ENCODE results near the gene ANKLE2.

Gene ANKLE2

DNA sequence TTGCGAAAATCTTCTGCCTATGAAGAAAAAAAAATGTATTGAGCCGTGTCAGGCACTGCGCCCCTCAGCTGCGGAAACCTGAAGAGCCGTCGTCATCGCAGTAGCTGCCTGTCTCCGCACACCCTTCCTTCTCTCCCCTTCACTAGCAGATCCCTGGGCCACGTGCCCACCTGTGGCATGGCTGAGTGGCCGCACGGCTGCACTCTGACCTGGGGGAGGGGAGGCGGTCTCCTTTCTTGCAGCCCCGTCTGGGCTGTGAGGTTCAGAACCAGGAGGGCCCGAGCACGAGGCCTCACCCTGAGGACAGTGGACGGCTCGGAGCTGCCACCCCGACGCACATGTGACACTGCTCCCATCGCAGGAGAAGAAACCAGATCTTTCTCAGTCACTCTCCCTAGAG, 26.1 kb downstream of the ANKLE2 start:
- no peak for DNase-seq
- Histone ChIP-seq H4K8ac (ENCODE audit: low read depth, low read length) (no peak overlapping the region), H3K9ac (ENCODE audit: low read length) (no peak overlapping the region), H4K91ac (ENCODE audit: low read depth, low read length) (no peak overlapping the region), H2AK5ac (ENCODE audit: low read length) (no peak overlapping the region), H3K14ac (ENCODE audit: low read length) (no peak overlapping the region), H2AFZ (ENCODE audit: insufficient read depth, low read length, poor library complexity) (no peak overlapping the region), H3K4me3 (ENCODE audit: low read depth, low read length) (no peak overlapping the region), H3K36me3 (ENCODE audit: control insufficient read depth in 1 of 2, insufficient read depth in 2 of 2, low read length in 2 of 2) (peaks cover 80 to 85% of the 10 kb centered on the region in 2 experiments), H3K4ac (ENCODE audit: low read depth, low read length) (no peak overlapping the region), H4K12ac (ENCODE audit: low read depth, low read length) (no peak overlapping the region), H3K4me2 (ENCODE audit: low read length) (no peak overlapping the region), H2BK12ac (ENCODE audit: low read length) (no peak overlapping the region), H3K27ac (ENCODE audit: low read depth, low read length) (no peak overlapping the region), H3K79me1 (ENCODE audit: low read length) (no peaks in the 10 kb centered on the region), H3K18ac (ENCODE audit: low read length) (no peak overlapping the region), H2BK120ac (ENCODE audit: insufficient read depth, low read length, poor library complexity) (no peak overlapping the region), H2BK5ac (ENCODE audit: low read depth, low read length, poor library complexity) (no peak overlapping the region), H3K9me3 (ENCODE audit: insufficient read depth, low read depth, low read length) (no peaks in the 10 kb centered on the region), H3K23ac (ENCODE audit: low read length) (no peak overlapping the region), H3K79me2 (ENCODE audit: control insufficient read depth, insufficient read depth, low read length, poor library complexity) (no peaks in the 10 kb centered on the region), H3K27me3 (ENCODE audit: insufficient read depth, low read length) (no peaks in the 10 kb centered on the region), H3K4me1 (ENCODE audit: control insufficient read depth in 1 of 2, insufficient read depth in 2 of 2, low read length in 2 of 2) (no peaks in the 10 kb centered on the region)
- no CpG with 5 or more reads among the region's 20 CpGs for WGBS (ENCODE audit: extremely low coverage, insufficient coverage, insufficient read length)

DNA sequence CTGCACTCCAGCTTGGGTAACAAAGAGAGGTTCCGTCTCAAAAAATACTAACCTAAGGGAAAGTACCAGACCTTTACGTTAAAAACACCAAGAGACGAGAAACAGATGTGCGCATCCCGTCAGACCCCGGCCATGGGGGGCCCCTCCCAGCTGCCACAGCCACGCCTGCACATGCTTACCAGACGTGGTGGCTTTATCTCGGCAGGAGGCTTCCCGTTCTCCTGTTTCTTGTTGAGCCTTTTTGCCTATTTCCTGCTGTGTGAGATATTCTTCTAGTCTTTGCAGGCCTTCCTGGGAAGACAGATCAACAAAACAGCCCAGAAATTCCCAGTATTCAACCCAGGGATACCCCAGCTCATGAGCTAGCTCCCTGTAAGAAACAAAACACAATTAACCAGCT, 27.4 kb downstream of the ANKLE2 start:
- Histone ChIP-seq H2BK120ac (ENCODE audit: insufficient read depth, low read length, poor library complexity) (no peak overlapping the region), H3K18ac (ENCODE audit: low read length) (no peak overlapping the region), H2AK5ac (ENCODE audit: low read length) (no peak overlapping the region), H3K79me2 (ENCODE audit: control insufficient read depth, insufficient read depth, low read length, poor library complexity) (no peaks in the 10 kb centered on the region), H3K14ac (ENCODE audit: low read length) (no peak overlapping the region), H4K12ac (ENCODE audit: low read depth, low read length) (no peak overlapping the region), H2BK5ac (ENCODE audit: low read depth, low read length, poor library complexity) (no peak overlapping the region), H3K27ac (ENCODE audit: low read depth, low read length) (no peak overlapping the region), H4K91ac (ENCODE audit: low read depth, low read length) (no peak overlapping the region), H3K4me1 (ENCODE audit: control insufficient read depth in 1 of 2, insufficient read depth in 2 of 2, low read length in 2 of 2) (no peaks in the 10 kb centered on the region), H3K4ac (ENCODE audit: low read depth, low read length) (no peak overlapping the region), H2BK12ac (ENCODE audit: low read length) (no peak overlapping the region), H3K79me1 (ENCODE audit: low read length) (no peaks in the 10 kb centered on the region), H3K9me3 (ENCODE audit: insufficient read depth, low read depth, low read length) (no peaks in the 10 kb centered on the region), H4K8ac (ENCODE audit: low read depth, low read length) (no peak overlapping the region), H2AFZ (ENCODE audit: insufficient read depth, low read length, poor library complexity) (no peak overlapping the region), H3K27me3 (ENCODE audit: insufficient read depth, low read length) (no peaks in the 10 kb centered on the region), H3K4me2 (ENCODE audit: low read length) (no peak overlapping the region), H3K23ac (ENCODE audit: low read length) (no peak overlapping the region), H3K36me3 (ENCODE audit: control insufficient read depth in 1 of 2, insufficient read depth in 2 of 2, low read length in 2 of 2) (peaks cover 79 to 85% of the 10 kb centered on the region in 2 experiments), H3K9ac (ENCODE audit: low read length) (no peak overlapping the region), H3K4me3 (ENCODE audit: low read depth, low read length) (no peak overlapping the region)
- DNase-seq = no peak
- WGBS (ENCODE audit: extremely low coverage, insufficient coverage, insufficient read length) = no CpG with 5 or more reads among the region's 10 CpGs

GRCh38 chr12:132731574-132731973, 30.1 kb downstream of the ANKLE2 start:
- H3K79me2 ChIP-seq (ENCODE audit: control insufficient read depth, insufficient read depth, low read length, poor library complexity) = no peaks in the 10 kb centered on the region
- no peak overlapping the region for H3K4me2 ChIP-seq (ENCODE audit: low read length)
- no peak overlapping the region for H2BK12ac ChIP-seq (ENCODE audit: low read length)
- H2BK120ac ChIP-seq (ENCODE audit: insufficient read depth, low read length, poor library complexity) = no peak overlapping the region
- no peak overlapping the region for H4K12ac ChIP-seq (ENCODE audit: low read depth, low read length)
- no peak overlapping the region for H4K91ac ChIP-seq (ENCODE audit: low read depth, low read length)
- no peak overlapping the region for H2AFZ ChIP-seq (ENCODE audit: insufficient read depth, low read length, poor library complexity)
- DNase-seq = no peak
- no peaks in the 10 kb centered on the region for H3K4me1 ChIP-seq (ENCODE audit: control insufficient read depth in 1 of 2, insufficient read depth in 2 of 2, low read length in 2 of 2)
- WGBS (ENCODE audit: extremely low coverage, insufficient coverage, insufficient read length) = no CpG with 5 or more reads among the region's 17 CpGs
- no peak overlapping the region for H2BK5ac ChIP-seq (ENCODE audit: low read depth, low read length, poor library complexity)
- no peak overlapping the region for H2AK5ac ChIP-seq (ENCODE audit: low read length)
- no peak overlapping the region for H3K23ac ChIP-seq (ENCODE audit: low read length)
- no peak overlapping the region for H3K14ac ChIP-seq (ENCODE audit: low read length)
- H3K79me1 ChIP-seq (ENCODE audit: low read length) = no peaks in the 10 kb centered on the region
- H3K9me3 ChIP-seq (ENCODE audit: insufficient read depth, low read depth, low read length) = peaks cover 2% of the 10 kb centered on the region
- H4K8ac ChIP-seq (ENCODE audit: low read depth, low read length) = no peak overlapping the region
- peaks cover 84 to 86% of the 10 kb centered on the region in 2 experiments for H3K36me3 ChIP-seq (ENCODE audit: control insufficient read depth in 1 of 2, insufficient read depth in 2 of 2, low read length in 2 of 2)
- H3K4ac ChIP-seq (ENCODE audit: low read depth, low read length) = no peak overlapping the region
- no peaks in the 10 kb centered on the region for H3K27me3 ChIP-seq (ENCODE audit: insufficient read depth, low read length)
- no peak overlapping the region for H3K9ac ChIP-seq (ENCODE audit: low read length)
- H3K27ac ChIP-seq (ENCODE audit: low read depth, low read length) = no peak overlapping the region
- no peak overlapping the region for H3K4me3 ChIP-seq (ENCODE audit: low read depth, low read length)
- no peak overlapping the region for H3K18ac ChIP-seq (ENCODE audit: low read length)

- H4K12ac ChIP-seq (ENCODE audit: low read depth, low read length) = no peak overlapping the region
- H3K23ac ChIP-seq (ENCODE audit: low read length) = no peak overlapping the region
- no CpG with 5 or more reads among the region's 11 CpGs for WGBS (ENCODE audit: extremely low coverage, insufficient coverage, insufficient read length)
- H2BK120ac ChIP-seq (ENCODE audit: insufficient read depth, low read length, poor library complexity) = no peak overlapping the region
- H3K27me3 ChIP-seq (ENCODE audit: insufficient read depth, low read length) = no peaks in the 10 kb centered on the region
- no peak overlapping the region for H3K4ac ChIP-seq (ENCODE audit: low read depth, low read length)
- no peak for DNase-seq
- H3K27ac ChIP-seq (ENCODE audit: low read depth, low read length) = no peak overlapping the region
- no peak overlapping the region for H3K4me3 ChIP-seq (ENCODE audit: low read depth, low read length)
- no peak overlapping the region for H3K4me2 ChIP-seq (ENCODE audit: low read length)
- H2AFZ ChIP-seq (ENCODE audit: insufficient read depth, low read length, poor library complexity) = no peak overlapping the region
- H2BK5ac ChIP-seq (ENCODE audit: low read depth, low read length, poor library complexity) = no peak overlapping the region
- H3K79me2 ChIP-seq (ENCODE audit: control insufficient read depth, insufficient read depth, low read length, poor library complexity) = no peaks in the 10 kb centered on the region
- no peaks in the 10 kb centered on the region for H3K4me1 ChIP-seq (ENCODE audit: control insufficient read depth in 1 of 2, insufficient read depth in 2 of 2, low read length in 2 of 2)
- H3K9ac ChIP-seq (ENCODE audit: low read length) = no peak overlapping the region
- no peak overlapping the region for H4K91ac ChIP-seq (ENCODE audit: low read depth, low read length)
- H2BK12ac ChIP-seq (ENCODE audit: low read length) = no peak overlapping the region
- H3K36me3 ChIP-seq (ENCODE audit: control insufficient read depth in 1 of 2, insufficient read depth in 2 of 2, low read length in 2 of 2) = peaks cover 81 to 83% of the 10 kb centered on the region in 2 experiments
- no peaks in the 10 kb centered on the region for H3K79me1 ChIP-seq (ENCODE audit: low read length)
- H2AK5ac ChIP-seq (ENCODE audit: low read length) = no peak overlapping the region
- H4K8ac ChIP-seq (ENCODE audit: low read depth, low read length) = no peak overlapping the region
- H3K14ac ChIP-seq (ENCODE audit: low read length) = no peak overlapping the region
- peaks cover 2% of the 10 kb centered on the region for H3K9me3 ChIP-seq (ENCODE audit: insufficient read depth, low read depth, low read length)
- no peak overlapping the region for H3K18ac ChIP-seq (ENCODE audit: low read length)
Observed at GRCh38 chr12:132730353-132730752, 31.3 kb downstream of the ANKLE2 start.

All from trophoblast cell (in vitro differentiated cells and primary cell).